Stimulated activated CD8-positive, alpha-beta memory T cell treated with anti-CD3 and anti-CD28 coated beads, Interleukin-4, amount 100 ng/mL, for 48 hours (primary cell): Measurements from ENCODE around the gene SULT2B1.
"Not testable (repeated sequence)": the region's sequence is repeated elsewhere in the genome, so short reads cannot be mapped to it uniquely, and the experiment has no call there.

Experiments used
- DNase-seq: peaks from one replicate; pipeline ENCODE4 v3.0.0-alpha.2; 2020

The SULT2B1 gene

GRCh38 chr19:48624067-48624594, 72.2 kb downstream of the SULT2B1 start:
- DNase-seq: peak; percentile 98

GRCh38 chr19:48624791-48625723, 73.1 kb downstream of the SULT2B1 start:
- DNase-seq: no peak

- no peak for DNase-seq
Observed at GRCh38 chr19:48625891-48626327, 73.9 kb downstream of the SULT2B1 start.

GRCh38 chr19:48627201-48627864, 75.4 kb downstream of the SULT2B1 start:
- peak; percentile 51 for DNase-seq

GRCh38 chr19:48627865-48628314, 75.9 kb downstream of the SULT2B1 start:
- DNase-seq: no peak

GRCh38 chr19:48628486-48629296, 76.7 kb downstream of the SULT2B1 start:
- DNase-seq: no peak

- no peak for DNase-seq
Observed at GRCh38 chr19:48629297-48629598, 77.3 kb downstream of the SULT2B1 start.

GRCh38 chr19:48629599-48630295, 77.8 kb downstream of the SULT2B1 start:
- peak; percentile 68 for DNase-seq

GRCh38 chr19:48630296-48631063, 78.5 kb downstream of the SULT2B1 start:
- DNase-seq: no peak

- DNase-seq: no peak
Observed at GRCh38 chr19:48631225-48631624, 79.3 kb downstream of the SULT2B1 start.

GRCh38 chr19:48632286-48632685, 80.3 kb downstream of the SULT2B1 start:
- not testable (repeated sequence) for DNase-seq

- no peak for DNase-seq
Observed at GRCh38 chr19:48632692-48633147, 80.7 kb downstream of the SULT2B1 start.

GRCh38 chr19:48633148-48634035, 81.4 kb downstream of the SULT2B1 start:
- DNase-seq: no peak

- DNase-seq: no peak
Observed at GRCh38 chr19:48634036-48634342, 82.0 kb downstream of the SULT2B1 start.

GRCh38 chr19:48634424-48635262, 82.7 kb downstream of the SULT2B1 start:
- DNase-seq: peak; percentile 96

GRCh38 chr19:48635263-48635965, 83.4 kb downstream of the SULT2B1 start:
- peak; percentile 83 for DNase-seq

GRCh38 chr19:48635966-48636858, 84.2 kb downstream of the SULT2B1 start:
- no peak for DNase-seq
